ENCODE results near the gene AARSD1.
A peak's percentile ranks its signal among the peaks of the same experiment; 100 is the strongest.
"Not testable (repeated sequence)": the region's sequence is repeated elsewhere in the genome, so short reads cannot be mapped to it uniquely, and the experiment has no call there.

AARSD1 gene

GRCh38 chr17:42964161-42964932, at the start of gene AARSD1:
AARSD1 (minus strand) TSS chr17:42964454; CDS start chr17:42964440, 14 bp downstream.
- peak; percentile 83 to 88 for DNase-seq

GRCh38 chr17:43013296-43013695, 49.0 kb upstream of the AARSD1 start:
- DNase-seq: no peak

DNA sequence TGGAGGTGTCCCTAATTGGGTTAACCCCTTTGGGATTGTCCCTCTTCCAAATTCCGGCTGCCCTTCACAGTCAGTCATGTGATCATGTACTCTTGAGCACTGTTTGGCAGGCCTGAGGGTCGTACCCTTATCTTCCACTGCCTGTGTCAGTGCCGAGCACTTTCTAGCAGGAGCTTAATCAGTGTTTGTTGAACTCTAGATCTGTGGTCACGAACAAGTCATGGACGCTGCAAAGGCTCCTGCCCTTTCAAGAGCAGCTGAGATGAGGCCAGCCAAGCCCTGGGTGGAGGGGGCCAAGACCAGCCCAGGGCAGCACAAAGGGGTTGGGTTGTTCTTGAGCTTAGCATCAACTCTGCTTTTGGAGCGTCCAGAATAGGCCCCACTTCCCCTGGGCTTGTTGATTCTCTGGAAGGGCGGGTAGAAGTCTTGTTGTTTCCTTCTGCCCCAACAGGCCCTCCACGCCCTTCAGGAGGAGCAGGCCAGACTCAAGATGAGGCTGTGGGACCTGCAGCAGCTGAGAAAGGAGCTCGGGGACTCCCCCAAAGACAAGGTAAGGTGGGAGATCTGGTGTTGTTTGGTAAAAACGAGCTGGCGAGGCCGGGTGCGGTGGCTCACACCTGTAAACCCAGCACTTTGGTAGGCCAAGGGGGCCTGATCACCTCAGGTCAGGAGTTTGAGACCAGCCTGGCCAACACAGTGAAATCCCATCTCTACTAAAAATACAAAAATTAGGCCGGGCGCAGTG, 47.6 kb upstream of the AARSD1 start:
- no peak for DNase-seq

GRCh38 chr17:43010667-43011308, 46.5 kb upstream of the AARSD1 start:
- no peak for DNase-seq

DNA sequence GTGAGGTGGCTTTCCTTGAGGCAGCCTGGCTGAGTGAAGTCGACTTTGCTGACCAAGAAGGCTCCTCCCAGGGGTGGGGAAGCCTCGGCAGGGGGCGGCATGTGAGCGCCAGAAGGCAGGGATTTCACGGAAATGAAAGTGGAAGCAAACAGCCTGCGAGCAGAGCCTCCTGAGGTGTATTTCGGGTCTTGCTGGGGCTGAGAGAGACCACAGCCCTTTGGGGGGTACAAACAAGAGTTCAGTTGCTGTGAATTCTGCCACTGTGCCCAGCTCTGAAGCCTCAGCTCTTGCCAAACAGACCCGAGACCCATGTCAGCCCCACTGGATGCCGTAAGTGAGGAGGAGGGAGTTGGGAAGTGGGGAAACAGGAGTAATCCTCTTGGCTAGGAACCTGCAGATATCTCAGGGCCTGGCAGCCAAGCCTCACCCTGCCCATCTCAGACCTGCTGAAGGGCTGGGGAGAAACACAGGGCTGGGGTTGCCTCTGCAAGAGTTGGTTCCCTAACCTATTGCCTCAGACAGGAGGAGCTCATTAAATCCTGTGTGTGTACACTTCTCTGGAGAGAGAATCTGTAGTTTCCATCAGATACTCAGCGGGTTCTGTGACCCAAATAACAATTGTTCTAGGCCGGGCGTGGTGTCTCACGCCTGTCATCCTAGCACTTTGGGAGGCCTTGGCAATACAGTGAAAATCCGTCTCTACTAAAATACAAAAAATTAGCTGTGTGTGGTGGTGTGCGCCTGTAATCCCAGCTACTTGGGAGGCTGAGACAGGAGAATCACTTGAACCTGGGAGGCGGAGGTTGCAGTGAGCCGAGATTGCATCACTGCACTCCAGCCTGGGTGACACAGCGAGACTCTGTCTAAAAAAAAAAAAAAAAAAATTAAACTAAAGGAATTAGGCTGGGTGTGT, 42.6 kb upstream of the AARSD1 start, which contains the start of gene IFI35:
IFI35 (plus strand) TSS at position 146 of the 913 bp plus-strand sequence; CDS start at position 310, 164 bp downstream.
- peak; percentile 79 to 90 for DNase-seq

GRCh38 chr17:43003542-43004172, 39.4 kb upstream of the AARSD1 start:
- DNase-seq: no peak

DNA sequence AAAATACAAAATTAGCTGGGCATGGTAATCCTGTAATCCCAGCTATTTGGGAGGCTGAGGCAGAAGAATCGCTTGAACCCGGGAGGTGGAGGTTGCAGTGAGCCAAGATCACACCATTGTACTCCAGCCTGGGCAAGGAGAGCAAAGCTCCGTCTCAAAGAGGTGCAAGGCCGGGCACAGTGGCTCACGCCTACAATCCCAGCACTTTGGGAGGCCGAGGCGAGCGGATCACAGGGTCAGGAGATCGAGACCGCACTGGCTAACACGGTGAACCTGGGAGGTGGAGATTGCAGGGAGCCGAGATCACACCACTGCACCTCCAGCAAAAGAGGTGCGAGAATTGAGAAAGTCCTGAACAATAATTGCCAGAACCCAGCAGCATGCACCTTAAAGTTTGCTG, 36.6 kb upstream of the AARSD1 start:
- DNase-seq: not testable (repeated sequence)

DNA sequence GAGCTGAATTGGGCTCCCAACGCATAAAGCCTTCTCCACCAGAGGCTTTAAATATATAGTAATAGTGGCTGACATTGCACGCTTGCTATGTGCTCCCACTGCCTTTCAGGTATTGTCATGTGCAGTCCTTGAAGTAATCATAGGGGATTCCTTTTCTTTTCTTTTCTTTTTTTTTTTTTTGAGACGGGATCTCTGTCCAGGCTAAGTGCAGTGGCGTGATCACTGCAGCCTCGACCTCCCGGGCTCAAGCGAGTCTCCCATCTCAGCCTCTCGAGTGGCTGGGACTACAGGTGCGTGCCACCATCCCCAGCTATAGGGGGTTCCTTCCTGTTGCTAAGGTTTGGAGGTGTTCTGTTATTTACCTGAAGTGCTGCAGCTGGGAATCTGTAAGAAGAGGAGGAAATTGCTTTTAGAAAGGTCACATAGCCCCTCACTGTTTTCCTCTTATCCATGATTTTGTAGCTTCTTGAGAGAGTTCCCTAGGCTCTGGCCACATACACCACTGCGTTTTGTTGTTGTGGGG, 34.8 kb upstream of the AARSD1 start:
- DNase-seq: no peak

GRCh38 chr17:42997984-42998938, 34.0 kb upstream of the AARSD1 start, which contains the start of gene RPL27:
RPL27 (plus strand) TSS chr17:42998419; CDS start chr17:42998751, 332 bp downstream.
- DNase-seq: peak; percentile 89 to 98

GRCh38 chr17:42997390-42997983, 33.2 kb upstream of the AARSD1 start:
- no peak for DNase-seq

DNA sequence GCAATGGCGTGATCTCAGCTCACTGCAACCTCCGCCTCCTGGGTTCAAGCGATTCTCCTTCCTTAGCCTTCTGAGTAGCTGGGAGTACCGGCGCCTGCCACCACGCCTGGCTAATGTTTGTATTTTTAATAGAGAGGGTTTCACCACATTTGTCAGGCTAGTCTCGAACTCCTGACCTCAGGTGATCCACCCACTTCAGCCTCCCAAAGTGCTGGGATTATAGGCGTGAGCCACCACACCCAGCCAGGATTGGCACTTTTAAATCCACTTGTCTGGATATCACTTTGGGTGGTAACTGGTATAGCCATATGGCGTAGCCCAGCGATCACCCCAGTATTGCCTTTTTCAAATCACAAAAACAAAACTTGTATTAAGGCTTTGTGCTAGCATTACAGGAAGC, 29.7 kb upstream of the AARSD1 start:
- DNase-seq: not testable (repeated sequence)

DNA sequence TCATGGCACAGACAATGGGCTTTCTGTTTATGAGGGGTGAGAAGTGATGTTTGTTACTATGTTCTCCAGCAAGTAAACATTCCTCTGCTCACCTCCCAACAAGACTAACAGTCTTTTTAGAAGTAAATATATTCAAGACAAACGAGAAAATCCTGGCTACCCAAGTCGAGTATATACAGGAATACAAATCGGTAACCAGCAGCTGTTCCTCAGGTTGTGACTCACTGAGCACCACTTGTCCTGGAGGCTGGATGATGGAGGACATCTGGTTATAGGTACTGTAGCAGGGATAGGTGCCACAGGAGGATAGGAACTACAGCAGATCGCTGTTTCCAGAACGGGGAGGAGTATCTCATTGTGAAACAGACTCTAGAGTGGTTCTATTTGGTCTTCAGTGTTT, 28.6 kb upstream of the AARSD1 start:
- DNase-seq: no peak

GRCh38 chr17:42991471-42991870, 27.2 kb upstream of the AARSD1 start:
- DNase-seq: no peak

GRCh38 chr17:42989726-42990652, 25.7 kb upstream of the AARSD1 start:
- no peak for DNase-seq

DNA sequence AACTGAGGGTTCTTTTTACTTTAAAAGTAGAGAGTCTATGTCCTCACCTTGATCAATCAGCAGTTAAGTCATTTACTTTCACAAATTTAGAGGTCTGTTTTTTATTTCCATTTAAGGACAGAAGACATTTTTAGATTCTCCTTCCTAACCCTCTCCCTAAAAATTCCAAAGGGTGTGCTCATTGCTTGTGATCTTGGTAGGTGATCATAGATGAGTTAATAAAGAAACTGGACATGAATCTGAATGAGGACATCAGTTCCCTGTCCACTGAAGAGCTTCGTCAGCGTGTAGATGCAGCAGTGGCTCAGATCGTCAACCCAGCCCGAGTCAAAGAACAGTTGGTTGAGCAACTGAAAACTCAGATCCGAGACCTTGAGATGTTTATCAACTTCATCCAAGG, 24.9 kb upstream of the AARSD1 start:
- no peak for DNase-seq

GRCh38 chr17:42985225-42985624, 21.0 kb upstream of the AARSD1 start:
- no peak for DNase-seq

- DNase-seq: no peak
Observed at GRCh38 chr17:42982266-42982665, 18.0 kb upstream of the AARSD1 start.

DNA sequence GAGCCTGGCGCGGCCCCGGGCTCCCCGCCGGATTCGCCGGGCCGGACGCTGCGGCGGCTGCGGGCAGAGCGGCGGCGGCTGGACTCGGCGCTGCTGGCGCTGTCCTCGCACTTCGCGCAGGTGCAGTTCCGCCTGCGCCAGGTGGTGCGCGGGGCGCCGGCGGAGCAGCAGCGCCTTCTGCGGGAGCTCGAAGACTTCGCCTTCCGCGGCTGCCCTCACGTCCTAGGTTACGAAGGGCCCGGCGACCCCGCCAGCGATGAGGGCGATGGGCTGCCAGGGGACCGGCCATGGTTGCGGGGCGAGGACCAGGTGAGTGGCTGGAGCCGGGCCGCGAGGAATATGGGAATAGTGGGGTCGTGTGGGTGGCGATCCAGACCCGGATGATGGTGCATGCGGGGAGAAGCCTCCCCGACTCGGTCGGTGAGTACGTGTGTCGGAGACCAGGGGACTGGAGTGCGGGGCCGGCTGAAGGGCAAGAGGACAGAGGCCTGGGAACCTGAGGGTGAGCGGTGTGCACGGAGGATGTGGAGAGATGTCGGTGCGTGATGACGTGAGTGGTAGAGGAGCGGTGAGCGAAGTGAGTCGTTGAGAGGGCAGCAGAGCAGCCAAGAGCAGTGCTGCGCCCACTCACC, 16.6 kb upstream of the AARSD1 start:
- peak; percentile 56 to 69 for DNase-seq

Measured in stimulated activated CD4-positive, alpha-beta T cell treated with anti-CD3 and anti-CD28 coated beads, Interleukin-4, amount 100 ng/mL, for 4 hours (primary cell).